Stimulated activated CD4-positive, alpha-beta T cell treated with anti-CD3 and anti-CD28 coated beads, Interleukin-15, amount 100 ng/mL, for 1 hour (primary cell): ENCODE data around the gene KANK3.
A peak's percentile ranks its signal among the peaks of the same experiment; 100 is the strongest.
"Not testable (repeated sequence)": the region's sequence is repeated elsewhere in the genome, so short reads cannot be mapped to it uniquely, and the experiment has no call there.

Experiments
- DNase-seq, 2 donors: peaks; one replicate each; pipeline ENCODE4 v3.0.0-alpha.2; 2020; ENCODE audit warnings: low read depth in 1 of 2, low spot score in 1 of 2

The KANK3 gene

GRCh38 chr19:8320564-8321066 lies 22.4 kb downstream of the KANK3 start:
- no peak for DNase-seq

- DNase-seq: no peak
Measured at GRCh38 chr19:8319807-8320520, 23.1 kb downstream of the KANK3 start.

GRCh38 chr19:8318835-8319234 lies 24.2 kb downstream of the KANK3 start:
- DNase-seq: not testable (repeated sequence)

GRCh38 chr19:8316351-8317125 lies 26.5 kb downstream of the KANK3 start:
- DNase-seq: no peak

- DNase-seq: not testable (repeated sequence)
Measured at GRCh38 chr19:8314981-8315640, 28.0 kb downstream of the KANK3 start.

GRCh38 chr19:8311461-8312260 lies 31.4 kb downstream of the KANK3 start:
- no peak for DNase-seq

- DNase-seq: no peak
Measured at GRCh38 chr19:8310342-8311055, 32.6 kb downstream of the KANK3 start.

- no peak for DNase-seq
Measured at GRCh38 chr19:8308891-8309291, 34.2 kb downstream of the KANK3 start.

GRCh38 chr19:8307965-8308866 lies 34.8 kb downstream of the KANK3 start, which contains the start of gene CD320:
TSS of gene CD320 (minus strand) at chr19:8308358. CDS start at chr19:8308290, 68 bp downstream.
- peak; percentile 69 to 84 for DNase-seq

GRCh38 chr19:8307400-8307964 lies 35.6 kb downstream of the KANK3 start:
- no peak for DNase-seq

- DNase-seq: no peak
Measured at GRCh38 chr19:8306235-8307054, 36.6 kb downstream of the KANK3 start.

GRCh38 chr19:8305798-8306197 lies 37.3 kb downstream of the KANK3 start:
- DNase-seq: no peak

- no peak for DNase-seq
Measured at GRCh38 chr19:8304841-8305621, 38.0 kb downstream of the KANK3 start.

- DNase-seq: no peak
Measured at GRCh38 chr19:8302734-8303133, 40.3 kb downstream of the KANK3 start.

GRCh38 chr19:8302357-8302691 lies 40.7 kb downstream of the KANK3 start:
- no peak for DNase-seq

- not testable (repeated sequence) for DNase-seq
Measured at GRCh38 chr19:8291337-8291736, 51.7 kb downstream of the KANK3 start.

GRCh38 chr19:8276508-8276907 lies 66.6 kb downstream of the KANK3 start:
- not testable (repeated sequence) for DNase-seq
